Measurements from ENCODE around the gene MRAS.
A peak's percentile ranks its signal among the peaks of the same experiment; 100 is the strongest.

MRAS gene

DNA sequence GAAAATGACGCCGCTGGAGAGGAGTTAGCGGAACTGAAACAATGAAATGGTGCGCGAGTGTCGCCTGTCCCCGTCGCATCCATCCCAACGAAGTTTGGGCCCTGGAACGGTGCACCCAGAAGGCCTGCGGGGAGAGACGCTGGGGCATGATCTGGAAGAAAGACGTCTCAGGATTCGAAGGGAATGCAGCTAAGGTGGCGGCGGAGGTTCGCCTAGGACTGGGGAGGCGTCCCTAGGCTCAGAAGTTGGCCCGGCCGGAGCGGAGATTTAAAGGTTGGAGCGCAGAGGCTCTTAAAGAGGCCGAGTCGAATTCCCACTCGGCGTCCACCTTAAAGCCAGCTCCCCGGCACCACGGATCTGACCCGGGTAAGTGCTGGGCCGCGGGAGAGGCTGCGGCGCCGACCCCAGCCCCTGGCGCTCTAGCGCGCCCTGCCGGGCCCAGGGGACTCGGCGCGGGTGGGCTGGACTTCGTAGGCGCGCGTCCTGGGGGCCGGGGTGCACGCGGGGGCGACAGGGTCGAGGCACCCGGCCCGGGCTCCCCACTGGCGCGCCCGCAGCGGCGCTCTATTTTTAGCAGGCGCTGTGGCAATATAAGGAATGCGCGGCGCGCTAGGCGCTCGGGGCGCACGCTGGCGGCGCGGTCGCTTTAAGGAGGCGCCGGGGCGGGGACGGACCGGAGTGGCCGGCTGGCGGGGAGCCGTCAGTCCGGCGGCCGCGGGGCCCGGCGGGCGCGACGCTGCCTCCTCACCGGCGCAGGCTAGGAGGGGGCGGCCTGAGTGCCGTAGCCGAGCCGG is at the start of gene MRAS:
MRAS (plus strand) TSS at position 620 of the 794 bp plus-strand sequence. CDS start 24,305 bp downstream, outside the sequence.
- peak; percentile 70 for DNase-seq

DNA sequence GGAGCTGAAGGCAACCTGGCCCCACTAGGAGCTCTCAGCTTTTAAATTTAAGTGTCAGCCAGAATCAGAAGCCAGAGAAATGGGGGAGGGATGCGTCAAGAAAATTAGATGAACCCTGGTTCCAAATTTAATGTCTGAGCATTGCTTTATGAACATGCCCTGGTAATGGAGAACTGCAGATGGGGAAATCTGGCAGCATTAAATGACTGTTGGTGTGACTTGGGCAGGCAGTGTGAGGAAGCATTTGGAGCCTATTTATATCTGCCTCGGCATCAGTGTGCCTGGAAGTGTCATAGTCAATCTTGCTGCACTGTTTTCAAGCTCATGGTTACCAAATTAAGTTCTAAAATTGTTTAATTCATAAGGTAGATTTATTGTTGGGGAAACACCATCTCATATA is 47.7 kb upstream of the MRAS start:
- no peak for DNase-seq

DNA sequence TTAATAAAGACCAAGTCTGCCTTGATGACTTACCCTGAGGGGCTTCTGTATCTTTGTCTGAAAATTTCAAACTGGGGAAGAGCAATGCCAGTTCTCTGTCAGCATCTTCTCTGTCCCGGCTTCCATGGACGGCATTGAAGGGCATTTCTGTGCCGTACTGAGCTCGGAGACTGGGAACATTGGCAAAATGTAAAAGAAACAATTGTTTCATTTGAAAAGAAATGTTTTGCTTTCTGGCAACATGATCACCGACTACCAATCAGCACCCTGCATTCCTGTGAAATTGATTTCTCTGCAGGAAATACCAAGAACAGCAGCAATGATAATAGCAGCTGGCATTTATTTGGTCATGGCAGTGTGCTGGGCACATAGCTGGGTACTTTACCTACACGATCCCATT is 44.9 kb upstream of the MRAS start:
- no peak for DNase-seq

DNA sequence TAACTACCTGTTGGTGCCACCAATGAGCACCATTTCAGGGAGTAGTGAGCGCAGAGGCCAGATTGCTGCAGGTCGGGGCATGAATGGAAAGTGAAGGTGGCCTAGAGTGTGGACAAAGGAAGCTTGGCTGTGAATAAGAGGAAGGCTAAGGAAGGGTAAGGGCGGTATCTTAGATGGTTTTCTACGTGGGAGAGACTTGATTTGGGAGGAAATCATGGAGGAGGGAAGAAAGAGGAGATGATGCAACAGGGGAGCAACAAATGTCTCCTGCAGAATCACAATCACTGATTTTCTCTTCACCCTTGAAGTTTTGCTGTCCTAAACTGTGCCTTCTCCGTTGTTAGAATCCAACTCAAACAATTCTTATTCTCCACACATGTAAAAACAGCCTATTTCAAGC is 40.5 kb upstream of the MRAS start:
- DNase-seq: no peak

DNA sequence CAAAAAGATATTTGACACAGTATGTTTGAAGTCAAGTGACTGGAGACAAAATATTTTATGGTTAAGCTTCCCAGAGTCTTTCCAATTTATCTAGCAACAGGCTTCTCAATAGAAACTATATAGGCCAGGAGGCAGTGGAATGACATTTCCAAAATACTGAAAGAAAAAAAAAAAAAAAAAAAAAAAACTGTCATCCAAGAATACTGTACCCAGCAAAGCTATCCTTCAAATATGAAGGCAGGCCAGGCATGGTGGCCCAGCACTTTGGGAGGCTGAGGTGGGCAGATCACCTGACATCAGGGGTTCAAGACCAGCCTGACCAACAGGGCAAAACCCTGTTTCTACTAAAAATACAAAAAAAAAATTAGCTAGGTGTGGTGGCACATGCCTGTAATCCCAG is 39.6 kb upstream of the MRAS start:
- DNase-seq: no peak

DNA sequence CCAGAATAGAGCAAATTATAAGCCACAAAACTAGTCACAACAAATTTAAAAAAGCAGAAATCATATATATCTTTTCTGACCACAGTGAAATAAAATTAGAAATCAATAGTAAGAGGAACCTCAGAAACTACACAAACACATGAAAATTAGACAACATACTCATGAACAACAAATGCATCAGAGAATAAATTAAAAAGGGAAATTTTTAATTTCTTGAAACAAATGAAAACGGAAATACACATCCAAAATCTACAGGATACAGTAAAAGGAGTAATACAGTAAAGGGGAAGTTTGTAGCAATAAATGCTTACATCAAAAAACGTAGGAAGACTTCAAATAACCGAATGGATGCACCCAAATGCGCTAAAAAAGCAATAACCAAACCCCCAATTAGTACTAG is 37.9 kb upstream of the MRAS start:
- no peak for DNase-seq

DNA sequence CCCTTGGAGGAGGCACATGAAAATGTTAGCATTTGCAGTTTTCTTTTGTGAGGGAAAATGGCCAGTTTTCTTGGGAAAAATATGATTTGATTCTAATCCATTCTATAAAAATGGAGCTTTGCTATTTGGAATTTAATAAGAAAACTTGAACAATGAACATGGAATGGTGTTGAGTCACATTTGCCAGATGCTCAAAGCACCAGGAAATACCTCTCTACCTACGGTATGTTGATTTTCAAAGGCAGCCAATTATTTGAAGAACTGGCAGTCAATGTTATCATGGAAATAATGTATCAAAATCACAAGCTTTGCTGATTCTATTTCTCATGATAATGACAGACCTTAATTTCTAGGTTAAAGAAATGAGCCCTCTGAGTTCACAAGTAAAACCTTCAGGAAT is 33.6 kb upstream of the MRAS start:
- DNase-seq: no peak

DNA sequence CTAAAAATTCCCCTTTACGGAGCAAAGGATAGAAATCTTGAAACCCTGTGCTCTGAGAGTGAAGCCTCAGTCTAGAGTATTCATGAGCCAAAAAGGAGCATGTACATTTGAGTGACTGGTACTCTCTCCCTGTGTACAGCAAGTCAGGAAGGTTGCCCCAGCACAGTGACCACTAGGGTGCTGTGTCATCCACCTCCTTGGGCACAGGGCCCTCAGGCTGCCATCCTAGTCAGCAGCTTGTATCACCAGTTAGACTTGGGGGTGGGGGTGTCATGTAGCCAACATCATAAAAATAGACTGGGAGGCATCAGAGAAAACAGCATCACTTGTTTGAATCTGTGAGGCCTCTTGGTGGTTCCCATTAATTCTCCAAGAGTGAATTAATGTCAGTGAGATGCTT is 30.7 kb upstream of the MRAS start:
- DNase-seq: no peak

DNA sequence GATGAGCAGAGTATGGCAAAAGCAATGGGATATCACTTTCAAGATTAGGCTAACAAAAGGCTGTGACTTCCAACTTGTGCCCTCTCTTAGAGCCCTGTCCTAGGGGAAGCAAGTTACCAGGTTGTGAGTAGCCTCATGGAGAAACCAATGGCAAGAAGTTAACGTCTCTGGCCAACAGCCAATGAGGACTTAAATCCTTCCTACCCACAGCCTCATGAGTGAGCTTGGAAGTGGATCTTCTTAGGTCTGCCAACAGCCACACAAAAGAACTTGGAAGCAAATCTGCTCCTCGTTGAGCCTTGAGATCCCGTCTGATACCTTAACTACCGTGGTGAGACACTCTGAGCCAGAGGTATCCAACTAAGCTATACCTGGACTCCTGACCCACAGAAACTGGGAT is 24.4 kb upstream of the MRAS start:
- DNase-seq: no peak

DNA sequence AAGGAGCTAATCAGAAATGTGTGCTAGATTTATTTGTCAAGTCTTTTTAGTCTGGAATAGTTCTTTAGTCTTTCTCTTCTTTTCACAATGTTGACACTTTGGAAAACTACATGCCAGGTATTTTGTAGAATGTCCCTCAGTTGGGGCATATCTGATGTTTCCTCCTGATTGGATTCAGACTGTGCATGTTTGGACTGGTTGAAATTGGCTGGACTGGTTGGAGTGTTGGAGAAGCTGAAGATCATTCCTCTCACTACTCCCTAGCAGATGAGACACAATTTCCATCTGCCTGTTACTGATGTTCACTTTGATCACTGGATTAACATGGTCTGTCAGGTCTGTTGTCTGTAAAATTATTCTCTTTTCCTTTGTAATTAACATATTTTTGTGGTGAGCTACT is 22.4 kb upstream of the MRAS start:
- no peak for DNase-seq

DNA sequence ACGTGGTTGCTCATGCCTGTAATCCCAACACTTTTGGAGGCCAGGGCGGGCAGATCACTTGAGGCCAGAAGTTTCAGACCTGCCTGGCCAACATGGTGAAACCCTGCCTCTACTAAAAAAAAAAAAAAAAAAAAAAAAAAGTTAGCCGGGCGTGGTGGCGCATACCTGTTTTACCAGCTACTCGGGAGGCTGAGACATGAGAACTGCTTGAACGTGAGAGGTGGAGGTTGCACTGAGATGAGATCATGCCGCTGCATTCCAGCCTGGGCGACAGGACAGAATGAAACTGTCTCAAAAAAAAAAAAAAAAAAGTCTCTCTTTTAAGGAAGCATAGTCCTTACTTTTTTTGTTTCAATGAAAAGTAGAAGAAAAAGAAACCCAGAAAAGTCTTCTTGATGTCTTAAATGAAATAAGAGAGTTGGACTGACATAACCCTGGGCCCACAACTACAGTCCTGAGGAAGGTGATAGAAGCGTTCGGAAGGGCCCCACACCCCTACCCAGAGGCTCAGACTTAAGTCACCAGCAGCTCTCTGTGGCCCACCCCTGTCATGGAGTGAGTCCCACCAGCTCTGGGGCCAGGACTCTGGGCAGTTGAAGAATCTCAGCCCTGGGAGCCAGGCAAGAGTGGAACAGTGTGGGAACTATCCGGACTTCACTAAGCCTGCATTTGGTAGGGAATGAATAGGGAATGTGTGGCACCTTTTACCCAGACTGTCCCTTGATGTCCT is 21.3 kb upstream of the MRAS start:
- no peak for DNase-seq

DNA sequence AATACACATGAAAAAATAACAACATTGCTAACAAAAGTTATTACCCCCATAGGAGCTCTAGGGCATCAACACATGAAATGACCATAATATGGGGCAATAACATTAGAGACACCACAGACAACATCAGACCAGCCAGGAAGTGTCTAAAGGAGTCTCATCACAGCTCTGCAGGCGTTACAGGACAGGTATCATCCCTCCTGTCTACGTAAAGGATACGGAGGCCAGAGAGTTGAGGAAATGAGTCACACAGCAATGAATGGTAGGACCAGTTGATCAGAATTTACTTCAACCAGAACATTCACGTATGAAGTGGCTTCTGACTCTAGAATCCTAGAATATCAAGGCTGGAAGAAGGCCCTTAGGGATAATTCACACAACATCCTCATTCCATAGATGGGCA is 20.5 kb upstream of the MRAS start:
- DNase-seq: no peak

DNA sequence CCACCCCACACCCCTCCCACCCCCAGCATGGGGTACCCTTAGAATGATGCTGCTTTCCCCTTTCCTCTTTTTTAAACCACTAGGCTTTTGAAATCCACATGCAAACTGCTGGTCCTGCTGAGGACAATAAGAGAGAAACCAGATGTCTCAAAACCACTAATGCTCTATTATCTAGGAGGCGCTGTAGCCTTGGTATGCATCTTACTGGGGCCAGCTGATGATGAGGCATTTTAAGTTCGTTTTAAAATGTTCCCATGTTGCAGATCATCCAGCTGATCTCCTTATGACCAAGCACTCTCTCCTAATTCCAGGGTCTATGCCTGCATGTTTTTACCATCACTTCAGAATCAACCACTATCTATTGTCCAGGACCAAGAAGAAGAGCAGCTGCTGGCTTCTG is 20.0 kb upstream of the MRAS start:
- DNase-seq: no peak

DNA sequence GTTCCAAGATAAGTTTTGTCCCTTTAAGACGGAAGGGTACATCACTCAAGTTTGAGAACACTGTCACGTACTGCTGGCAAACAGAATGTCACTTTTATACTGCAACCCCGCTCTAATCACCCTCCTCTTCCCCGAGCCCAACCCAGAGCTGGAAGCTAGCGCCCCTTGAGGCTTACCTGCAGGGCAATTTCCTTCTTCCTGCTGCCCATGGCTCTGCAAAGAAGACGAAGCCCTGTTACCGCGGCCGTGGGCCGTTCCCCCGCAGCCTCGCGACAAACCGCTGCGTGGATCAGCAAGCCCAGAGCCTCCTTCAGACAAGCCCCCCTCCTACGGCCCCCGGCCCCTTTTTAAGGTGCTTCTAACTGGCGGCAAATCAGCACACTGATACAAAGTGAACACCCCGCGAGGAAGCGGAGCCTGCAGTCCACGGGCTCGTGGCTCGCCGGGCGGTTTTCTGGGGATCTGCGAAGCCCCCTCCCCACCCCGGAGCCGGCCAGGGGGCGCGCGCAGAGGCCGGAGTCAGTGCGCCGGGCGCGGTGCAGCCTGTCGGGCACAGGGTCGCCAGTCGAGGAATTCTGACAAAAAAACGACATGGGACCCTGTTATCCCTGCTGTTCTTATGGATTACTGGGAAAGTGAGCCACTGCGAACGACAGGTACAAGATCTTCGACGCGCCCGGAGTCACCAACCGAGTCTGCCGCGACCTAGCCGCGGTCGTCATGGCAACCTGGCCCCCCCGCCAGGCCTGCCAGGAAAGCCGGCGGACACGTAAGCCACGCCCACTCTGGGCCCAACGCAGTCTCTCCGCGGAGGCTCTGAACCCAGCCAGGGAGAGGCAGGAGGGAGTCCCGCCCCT is 19.0 kb upstream of the MRAS start, which contains the start of gene NME9:
NME9 (minus strand) TSS at position 725 of the 857 bp plus-strand sequence; CDS start at position 209, 516 bp downstream.
- DNase-seq: peak; percentile 78

DNA sequence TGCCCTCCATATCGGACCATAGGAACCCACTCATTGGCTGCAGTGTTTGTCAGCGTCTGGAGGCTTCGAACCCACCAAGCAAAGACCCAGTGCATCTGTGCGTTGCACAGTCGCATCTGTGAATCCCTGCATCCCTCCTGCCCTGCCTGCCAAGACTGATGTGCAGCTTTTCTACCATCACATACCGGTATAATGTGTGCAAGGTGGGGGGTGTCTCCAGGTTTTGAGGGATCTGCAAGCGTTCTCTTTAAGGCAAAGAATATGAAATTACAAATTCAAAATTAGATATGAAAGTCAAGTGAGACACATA is 18.4 kb upstream of the MRAS start:
- DNase-seq: no peak

DNA sequence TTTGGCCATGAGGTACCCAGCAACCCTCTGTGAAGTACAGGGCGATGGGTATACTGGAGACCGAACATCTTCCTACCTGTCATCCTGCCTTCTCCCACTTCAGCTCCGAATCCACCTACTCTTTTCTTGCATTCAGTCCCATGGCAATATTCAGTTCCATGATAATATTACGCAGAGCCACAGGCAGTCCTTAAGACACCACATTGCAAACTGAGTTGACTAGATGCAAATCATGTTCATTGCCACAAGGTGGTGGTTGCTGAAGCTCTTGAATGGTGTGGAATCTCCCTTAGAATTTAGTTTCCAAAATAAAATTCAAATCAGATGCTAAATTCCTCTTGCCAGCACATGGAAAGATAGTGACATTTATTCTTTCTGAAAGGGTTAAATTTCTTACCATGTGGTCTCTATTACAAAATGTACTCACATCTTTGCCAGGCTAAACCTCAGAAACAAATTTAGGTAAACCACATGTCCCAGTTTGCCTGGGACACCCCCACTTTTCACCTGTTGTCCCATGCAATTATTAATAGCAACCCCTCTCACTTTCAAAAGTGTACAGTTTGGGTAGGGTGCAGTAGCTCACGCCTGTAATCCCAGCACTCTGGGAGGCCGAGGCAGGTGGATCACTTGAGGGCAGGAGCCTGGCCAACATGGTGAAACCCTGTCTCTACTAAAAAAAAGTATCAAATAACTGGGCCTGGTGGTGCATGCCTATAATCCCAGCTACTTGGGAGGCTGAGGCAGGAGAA is 17.1 kb upstream of the MRAS start:
- DNase-seq: no peak

DNA sequence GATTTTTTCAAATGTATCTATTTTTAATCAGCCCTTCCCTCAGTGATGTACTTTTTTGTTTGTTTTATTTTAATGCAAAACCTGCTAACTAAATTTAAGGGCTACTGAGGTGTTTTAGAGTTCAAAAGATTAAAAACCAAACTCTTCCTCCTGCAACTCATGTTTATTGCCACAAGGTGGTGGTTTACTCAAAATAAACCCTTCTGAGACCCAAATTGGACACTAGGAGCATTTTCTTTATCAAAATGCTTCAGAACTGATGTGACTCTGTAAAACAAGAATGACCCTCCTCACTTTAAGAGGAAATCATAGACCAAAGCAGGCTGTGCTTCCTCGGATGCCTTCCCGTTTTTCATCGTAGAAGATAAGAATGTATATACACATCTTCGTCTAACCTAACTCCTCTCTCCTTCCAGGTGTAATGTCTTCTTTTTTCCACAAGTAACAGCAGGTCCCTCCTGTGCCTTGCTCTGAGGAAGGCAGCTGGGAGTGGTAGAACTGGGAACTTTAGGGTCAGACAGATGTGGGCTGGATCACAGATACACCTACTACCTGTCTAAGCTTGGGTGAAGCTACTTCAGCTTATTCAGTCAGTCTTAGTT is 15.8 kb upstream of the MRAS start:
- peak; percentile 31 for DNase-seq

DNA sequence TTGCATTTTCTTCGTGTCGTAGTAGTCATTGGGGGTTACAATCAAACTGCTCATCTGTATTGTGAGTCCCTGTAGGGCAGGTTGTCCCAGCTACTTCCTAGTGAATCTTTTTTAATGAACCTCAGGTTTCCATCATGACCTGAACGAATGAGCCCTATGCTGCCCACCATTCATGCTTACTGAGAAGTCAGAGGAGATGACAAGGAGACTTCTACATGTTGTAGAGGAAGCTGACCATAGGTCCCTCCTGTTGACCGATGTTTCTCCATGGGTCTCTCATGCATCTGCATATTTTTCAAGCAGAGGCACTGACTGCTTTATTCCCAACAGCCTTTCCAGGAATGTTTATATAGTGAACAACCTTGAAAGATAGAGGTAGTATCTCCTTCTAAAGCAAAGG is 13.8 kb upstream of the MRAS start:
- no peak for DNase-seq

DNA sequence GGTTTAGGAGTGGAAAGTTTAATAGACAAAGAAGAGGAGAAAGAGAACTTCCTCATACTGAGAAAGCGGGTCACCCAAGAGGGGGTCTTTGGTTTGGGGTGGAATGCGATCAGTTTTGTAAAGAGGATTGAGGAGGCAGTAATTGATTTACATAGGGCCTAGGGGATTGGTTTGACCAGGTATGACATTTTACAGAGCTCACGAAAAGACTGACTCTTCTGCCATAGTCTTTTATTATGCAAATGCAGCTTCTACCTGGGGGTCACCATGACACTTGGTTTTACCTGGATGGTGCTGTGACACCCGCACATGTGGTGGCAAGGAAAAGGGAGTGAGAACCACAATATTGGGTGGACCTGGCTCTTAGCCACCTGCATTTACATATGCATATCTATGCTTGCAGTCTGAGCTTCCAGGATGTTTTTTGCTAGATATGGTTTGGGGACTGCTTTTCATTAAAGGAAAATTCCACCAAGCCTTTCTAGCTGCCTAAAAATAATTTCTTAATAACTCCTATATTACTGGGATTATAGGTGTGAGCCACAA is 11.9 kb upstream of the MRAS start:
- DNase-seq: no peak

DNA sequence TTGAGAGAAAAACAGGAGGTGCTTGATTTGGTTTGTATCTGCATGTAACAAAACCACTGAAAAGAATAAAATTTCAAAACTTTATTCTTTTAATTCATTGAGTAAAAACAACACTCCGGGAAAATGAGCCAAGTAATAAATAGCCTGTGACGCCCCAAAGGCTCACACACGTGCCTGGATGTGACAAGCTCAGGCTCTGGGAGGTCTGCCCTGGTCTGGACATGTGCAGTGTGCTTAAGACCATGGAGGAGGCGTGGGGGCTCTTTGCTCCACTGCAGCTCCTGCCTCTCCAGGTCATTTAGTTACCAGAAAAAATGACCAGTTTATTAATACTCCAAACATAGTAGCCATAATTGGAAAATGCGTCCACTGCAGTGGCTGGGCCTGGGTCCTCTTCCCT is 10.1 kb upstream of the MRAS start:
- DNase-seq: no peak

DNA sequence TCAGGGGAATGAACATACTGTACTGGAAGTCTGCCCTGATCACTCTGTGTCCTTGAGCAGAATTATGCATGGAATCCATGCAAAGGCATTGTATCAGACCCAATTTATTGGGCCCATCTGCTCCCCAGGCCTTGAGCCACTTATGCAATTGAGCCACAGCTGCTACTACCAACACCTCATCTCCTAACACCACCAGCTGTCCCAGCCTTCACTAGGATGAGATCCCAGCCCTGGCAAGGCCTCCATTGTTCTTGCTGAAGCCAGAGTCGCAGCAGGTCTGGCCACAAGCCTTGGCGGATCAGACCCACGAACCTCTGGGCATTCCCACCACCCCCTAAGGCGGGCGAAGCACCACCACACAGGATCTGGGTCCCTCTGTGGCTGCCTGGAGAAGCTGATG is 9.6 kb upstream of the MRAS start:
- DNase-seq: no peak

DNA sequence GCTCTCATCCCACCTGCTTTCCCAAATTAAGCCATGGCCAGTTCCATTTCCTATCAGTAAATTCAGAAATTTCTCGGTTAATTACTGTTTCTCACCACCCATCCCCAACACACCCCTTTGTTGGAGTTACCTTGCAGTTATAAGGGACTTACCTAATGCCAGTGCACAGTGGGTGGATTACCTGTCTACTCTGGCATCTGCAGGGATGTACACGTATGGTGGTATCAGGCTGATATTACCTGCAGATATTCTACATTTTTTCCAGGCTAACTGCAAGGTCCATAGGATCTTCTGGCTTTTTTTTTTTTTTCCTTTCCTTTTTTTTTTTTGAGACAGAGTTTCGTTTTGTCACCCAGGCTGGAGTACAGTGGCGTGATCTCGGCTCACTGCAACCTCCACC is 7.9 kb upstream of the MRAS start:
- DNase-seq: no peak
